ENCODE measurements around the gene SYVN1. TPM values are rescaled to one million over a fixed set of nuclear protein-coding genes. Genes with fewer than 3 reads are reported as not detected.

Gene SYVN1
- total and polyA plus RNA-seq, 10 of the 15 experiments (the other 5 are each of a cell fraction or from before 2014, with no cell fraction given) = 0.79 to 63.6 (median 20.1) TPM

GRCh38 chr11:65159012-65159411 is 24.7 kb upstream of the SYVN1 start (continued):
- TF ChIP-seq POU2F2 (IDR thresholded peaks at IDR 0.05; ENCODE audit: borderline replicate concordance, low read depth, low read length) (peak; percentile 91; the same call in 2 of the 3 replicates), JUNB (IDR thresholded peaks at IDR 0.05) (peak; percentile 43; the same call in 1 of the 2 replicates), MEF2B (IDR thresholded peaks at IDR 0.05; ENCODE audit: partially characterized antibody, poor library complexity, severe bottlenecking) (peak; percentile 37), MEF2A (IDR thresholded peaks at IDR 0.05; ENCODE audit: insufficient read depth, low read depth, low read length) (peak; percentile 56; the same call in 1 of the 2 replicates), MXI1 (IDR thresholded peaks at IDR 0.05; ENCODE audit: low read depth, low read length) (peak; percentile 43; the same call in 1 of the 2 replicates)
- TF ChIP-seq, protein P1, sequence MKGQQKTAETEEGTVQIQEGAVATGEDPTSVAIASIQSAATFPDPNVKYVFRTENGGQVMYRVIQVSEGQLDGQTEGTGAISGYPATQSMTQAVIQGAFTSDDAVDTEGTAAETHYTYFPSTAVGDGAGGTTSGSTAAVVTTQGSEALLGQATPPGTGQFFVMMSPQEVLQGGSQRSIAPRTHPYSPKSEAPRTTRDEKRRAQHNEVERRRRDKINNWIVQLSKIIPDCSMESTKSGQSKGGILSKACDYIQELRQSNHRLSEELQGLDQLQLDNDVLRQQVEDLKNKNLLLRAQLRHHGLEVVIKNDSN (IDR thresholded peaks at IDR 0.05; ENCODE audit: borderline replicate concordance, extremely low read length, insufficient read depth, low read depth, low read length) = no peak
- TF ChIP-seq, protein P2, sequence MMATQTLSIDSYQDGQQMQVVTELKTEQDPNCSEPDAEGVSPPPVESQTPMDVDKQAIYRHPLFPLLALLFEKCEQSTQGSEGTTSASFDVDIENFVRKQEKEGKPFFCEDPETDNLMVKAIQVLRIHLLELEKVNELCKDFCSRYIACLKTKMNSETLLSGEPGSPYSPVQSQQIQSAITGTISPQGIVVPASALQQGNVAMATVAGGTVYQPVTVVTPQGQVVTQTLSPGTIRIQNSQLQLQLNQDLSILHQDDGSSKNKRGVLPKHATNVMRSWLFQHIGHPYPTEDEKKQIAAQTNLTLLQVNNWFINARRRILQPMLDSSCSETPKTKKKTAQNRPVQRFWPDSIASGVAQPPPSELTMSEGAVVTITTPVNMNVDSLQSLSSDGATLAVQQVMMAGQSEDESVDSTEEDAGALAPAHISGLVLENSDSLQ (IDR thresholded peaks at IDR 0.05) = peak; percentile 32; the same call in 1 of the 2 replicates
- TF ChIP-seq, protein P3, sequence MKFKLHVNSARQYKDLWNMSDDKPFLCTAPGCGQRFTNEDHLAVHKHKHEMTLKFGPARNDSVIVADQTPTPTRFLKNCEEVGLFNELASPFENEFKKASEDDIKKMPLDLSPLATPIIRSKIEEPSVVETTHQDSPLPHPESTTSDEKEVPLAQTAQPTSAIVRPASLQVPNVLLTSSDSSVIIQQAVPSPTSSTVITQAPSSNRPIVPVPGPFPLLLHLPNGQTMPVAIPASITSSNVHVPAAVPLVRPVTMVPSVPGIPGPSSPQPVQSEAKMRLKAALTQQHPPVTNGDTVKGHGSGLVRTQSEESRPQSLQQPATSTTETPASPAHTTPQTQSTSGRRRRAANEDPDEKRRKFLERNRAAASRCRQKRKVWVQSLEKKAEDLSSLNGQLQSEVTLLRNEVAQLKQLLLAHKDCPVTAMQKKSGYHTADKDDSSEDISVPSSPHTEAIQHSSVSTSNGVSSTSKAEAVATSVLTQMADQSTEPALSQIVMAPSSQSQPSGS (IDR thresholded peaks at IDR 0.05; ENCODE audit: low read length) = 0 out of 2 replicates have a peak, but pooled peaks have one; percentile 26

- ChIA-PET SMC1A (ENCODE audit: uncharacterized antibody, unreplicated experiment) (interaction anchor here (1.3 kb wide), 1 partner anchor 22 kb away, joined by 7 read pairs; no protein-coding TSS in a partner anchor), CTCF (interaction anchor here (1.1 kb wide), 1 partner anchor 9 kb away, joined by 4 read pairs; no protein-coding TSS in a partner anchor), POLR2A (interaction anchor here (0.7 to 1.4 kb wide), 2 partner anchors 17 to 22 kb away, joined by 3 to 4 read pairs; no protein-coding TSS in a partner anchor), RAD21 (ENCODE audit: unreplicated experiment) (no interaction called here)
- FAIRE-seq = no peak
- intact Hi-C loops (cut with micrococcal nuclease; ENCODE audit: unreplicated experiment) = no loop called here
- no peaks in the 10 kb centered on the region for H3K79me2 ChIP-seq (ENCODE audit: control insufficient read depth, insufficient read depth, low read length)
- H3K9ac ChIP-seq (ENCODE audit: control insufficient read depth, insufficient read depth, low read length) = no peak overlapping the region
- no peaks in the 10 kb centered on the region for H3K27me3 ChIP-seq (replicated peaks in 1 of 2; ENCODE audit: control insufficient read depth in 2 of 2, insufficient read depth in 2 of 2, low read length in 1 of 2)
- BruUV-seq (replicated peaks) = no TSS peak
- H3K9me3 ChIP-seq (replicated peaks; ENCODE audit: control insufficient read depth, insufficient read depth, low read length) = no peaks in the 10 kb centered on the region
- H3K36me3 ChIP-seq (ENCODE audit: control insufficient read depth in 2 of 2, insufficient read depth in 2 of 2, low read length in 1 of 2) = no peaks in the 10 kb centered on the region
- ATAC-seq = no peak
- H3K4me2 ChIP-seq (ENCODE audit: control insufficient read depth, insufficient read depth) = no peak overlapping the region
- WGBS (ENCODE audit: insufficient coverage, insufficient replicate concordance, low lambda C conversion rate, missing lambda C conversion rate) = 67% methylated on average over 3 of the region's 3 CpGs
- H2AFZ ChIP-seq (ENCODE audit: control insufficient read depth, low read depth, low read length) = no peak overlapping the region
- H3K4me3 ChIP-seq = no peak overlapping the region
- in situ Hi-C loops (cut with MboI) = no loop called here
- DNase-seq (ENCODE audit: low read depth, low spot score) = no peak
- no peak overlapping the region for H3K27ac ChIP-seq (ENCODE audit: control insufficient read depth, insufficient read depth)
- no peaks in the 10 kb centered on the region for H4K20me1 ChIP-seq (ENCODE audit: control insufficient read depth, insufficient read depth)
- peaks cover 17% of the 10 kb centered on the region for H3K4me1 ChIP-seq (ENCODE audit: control insufficient read depth, insufficient read depth, low read length)
- TF ChIP-seq FOXM1 (IDR thresholded peaks at IDR 0.05; ENCODE audit: low read depth, low read length) (no peak), TCF7 (IDR thresholded peaks at IDR 0.05; ENCODE audit: borderline replicate concordance) (no peak), ESRRA (IDR thresholded peaks at IDR 0.05; ENCODE audit: low read length) (no peak), ZNF207 (IDR thresholded peaks at IDR 0.05; ENCODE audit: borderline replicate concordance) (no peak), PAX8 (IDR thresholded peaks at IDR 0.05) (no peak), EED (IDR thresholded peaks at IDR 0.05; ENCODE audit: low read depth) (no peak)
- TF ChIP-seq, protein P4, sequence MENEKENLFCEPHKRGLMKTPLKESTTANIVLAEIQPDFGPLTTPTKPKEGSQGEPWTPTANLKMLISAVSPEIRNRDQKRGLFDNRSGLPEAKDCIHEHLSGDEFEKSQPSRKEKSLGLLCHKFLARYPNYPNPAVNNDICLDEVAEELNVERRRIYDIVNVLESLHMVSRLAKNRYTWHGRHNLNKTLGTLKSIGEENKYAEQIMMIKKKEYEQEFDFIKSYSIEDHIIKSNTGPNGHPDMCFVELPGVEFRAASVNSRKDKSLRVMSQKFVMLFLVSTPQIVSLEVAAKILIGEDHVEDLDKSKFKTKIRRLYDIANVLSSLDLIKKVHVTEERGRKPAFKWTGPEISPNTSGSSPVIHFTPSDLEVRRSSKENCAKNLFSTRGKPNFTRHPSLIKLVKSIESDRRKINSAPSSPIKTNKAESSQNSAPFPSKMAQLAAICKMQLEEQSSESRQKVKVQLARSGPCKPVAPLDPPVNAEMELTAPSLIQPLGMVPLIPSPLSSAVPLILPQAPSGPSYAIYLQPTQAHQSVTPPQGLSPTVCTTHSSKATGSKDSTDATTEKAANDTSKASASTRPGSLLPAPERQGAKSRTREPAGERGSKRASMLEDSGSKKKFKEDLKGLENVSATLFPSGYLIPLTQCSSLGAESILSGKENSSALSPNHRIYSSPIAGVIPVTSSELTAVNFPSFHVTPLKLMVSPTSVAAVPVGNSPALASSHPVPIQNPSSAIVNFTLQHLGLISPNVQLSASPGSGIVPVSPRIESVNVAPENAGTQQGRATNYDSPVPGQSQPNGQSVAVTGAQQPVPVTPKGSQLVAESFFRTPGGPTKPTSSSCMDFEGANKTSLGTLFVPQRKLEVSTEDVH (IDR thresholded peaks at IDR 0.05; ENCODE audit: low read depth, partially characterized antibody) = no peak
Observed at GRCh38 chr11:65157336-65157735, 23.0 kb upstream of the SYVN1 start.
